VCaP (cell line): ENCODE measurements around the gene KRT84.

Experiments
- H3K27ac ChIP-seq: fragments of 450-650 bp; 2 replicates; pipeline ENCODE4 v1.5.1; 2017
- TF ChIP-seq, protein P1 (sequence below): fragments of 450-650 bp; conservative IDR thresholded peaks from 2 replicates; pipeline ENCODE4 v1.5.1; 2017; ENCODE audit warnings: mild to moderate bottlenecking, moderate library complexity

The KRT84 gene

DNA sequence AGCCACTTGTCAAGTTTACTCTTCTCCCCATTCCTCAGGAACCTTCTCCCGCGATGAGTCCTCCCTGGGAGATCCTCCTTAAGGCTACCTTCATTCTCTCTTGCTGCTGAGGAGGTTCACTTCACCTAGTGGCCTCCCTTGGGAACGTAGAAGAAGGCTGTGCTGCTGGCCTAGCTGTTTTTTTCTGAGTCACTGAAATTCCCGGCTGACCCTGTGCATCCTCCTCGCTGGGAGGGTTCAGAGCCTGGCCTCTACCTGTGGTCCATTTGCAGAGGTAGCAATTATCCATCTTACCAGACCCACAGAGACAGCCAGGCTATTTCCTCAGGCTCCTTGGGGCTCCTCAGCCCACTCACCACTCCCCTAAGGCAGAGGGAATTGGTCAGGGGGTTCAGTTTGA lies 16.1 kb upstream of the KRT84 start:
- TF ChIP-seq, protein P1, sequence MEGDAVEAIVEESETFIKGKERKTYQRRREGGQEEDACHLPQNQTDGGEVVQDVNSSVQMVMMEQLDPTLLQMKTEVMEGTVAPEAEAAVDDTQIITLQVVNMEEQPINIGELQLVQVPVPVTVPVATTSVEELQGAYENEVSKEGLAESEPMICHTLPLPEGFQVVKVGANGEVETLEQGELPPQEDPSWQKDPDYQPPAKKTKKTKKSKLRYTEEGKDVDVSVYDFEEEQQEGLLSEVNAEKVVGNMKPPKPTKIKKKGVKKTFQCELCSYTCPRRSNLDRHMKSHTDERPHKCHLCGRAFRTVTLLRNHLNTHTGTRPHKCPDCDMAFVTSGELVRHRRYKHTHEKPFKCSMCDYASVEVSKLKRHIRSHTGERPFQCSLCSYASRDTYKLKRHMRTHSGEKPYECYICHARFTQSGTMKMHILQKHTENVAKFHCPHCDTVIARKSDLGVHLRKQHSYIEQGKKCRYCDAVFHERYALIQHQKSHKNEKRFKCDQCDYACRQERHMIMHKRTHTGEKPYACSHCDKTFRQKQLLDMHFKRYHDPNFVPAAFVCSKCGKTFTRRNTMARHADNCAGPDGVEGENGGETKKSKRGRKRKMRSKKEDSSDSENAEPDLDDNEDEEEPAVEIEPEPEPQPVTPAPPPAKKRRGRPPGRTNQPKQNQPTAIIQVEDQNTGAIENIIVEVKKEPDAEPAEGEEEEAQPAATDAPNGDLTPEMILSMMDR: no peak
- no peak overlapping the region for H3K27ac ChIP-seq

DNA sequence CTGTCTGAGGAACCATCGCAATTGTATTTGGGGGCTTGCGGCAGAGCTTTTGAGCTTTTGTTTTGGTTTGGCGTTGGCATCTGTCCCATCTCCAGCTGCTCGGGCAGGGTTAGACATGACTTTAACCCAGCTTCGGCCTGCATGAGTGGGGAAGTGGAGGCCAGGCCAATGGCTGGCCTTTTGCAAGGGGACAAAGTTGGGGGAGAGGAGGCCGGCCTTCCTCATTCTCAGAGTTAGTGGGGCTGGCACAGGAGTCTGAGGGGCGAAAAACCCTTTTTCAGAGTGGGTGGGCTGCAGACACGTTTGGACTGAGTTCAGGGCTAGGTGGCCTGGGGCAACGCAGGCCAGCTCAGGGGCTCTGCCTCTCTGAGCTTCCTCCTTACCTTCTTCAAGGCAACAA lies 15.5 kb upstream of the KRT84 start:
- TF ChIP-seq, protein P1: no peak
- no peak overlapping the region for H3K27ac ChIP-seq

DNA sequence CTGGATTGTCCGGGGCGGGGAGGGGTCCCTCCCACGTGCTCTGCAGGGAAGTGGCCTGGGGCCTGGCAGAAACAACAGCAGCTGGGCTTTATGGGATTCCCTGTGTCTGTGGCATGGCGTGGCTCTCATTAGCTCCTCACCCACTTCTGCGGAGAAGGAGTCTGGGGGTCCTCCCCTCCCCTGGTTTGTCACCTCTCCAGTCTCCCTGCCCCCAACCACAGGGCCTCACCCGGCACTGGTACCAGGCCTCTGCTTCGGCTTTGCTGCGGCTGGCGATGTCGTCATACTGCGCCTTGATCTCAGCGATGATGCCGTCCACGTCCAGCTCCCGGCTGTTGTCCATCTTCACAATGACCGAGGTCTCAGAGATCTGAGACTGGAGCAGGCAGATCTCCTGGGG lies 14.3 kb upstream of the KRT84 start:
- TF ChIP-seq, protein P1: no peak
- H3K27ac ChIP-seq: no peak overlapping the region

DNA sequence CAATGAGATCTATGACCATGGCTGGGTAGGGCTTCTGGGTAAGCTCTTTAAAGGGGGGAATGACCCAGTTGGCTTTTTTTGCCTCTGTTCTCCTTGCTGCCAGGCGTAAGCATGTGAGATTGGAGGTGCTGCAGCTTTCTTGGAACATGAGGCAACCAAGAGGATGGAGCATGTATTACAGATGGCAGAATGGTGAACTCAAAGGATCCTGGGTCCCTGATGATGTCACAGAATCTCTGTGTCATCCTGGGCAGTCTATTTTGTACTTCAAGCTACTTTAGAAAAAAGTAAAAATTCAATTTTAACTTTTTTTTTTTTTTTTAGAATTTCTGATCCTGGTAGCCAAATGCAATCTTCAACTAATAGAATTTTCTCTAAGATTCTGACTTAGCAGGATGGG lies 12.7 kb upstream of the KRT84 start:
- TF ChIP-seq, protein P1: no peak
- no peak overlapping the region for H3K27ac ChIP-seq

DNA sequence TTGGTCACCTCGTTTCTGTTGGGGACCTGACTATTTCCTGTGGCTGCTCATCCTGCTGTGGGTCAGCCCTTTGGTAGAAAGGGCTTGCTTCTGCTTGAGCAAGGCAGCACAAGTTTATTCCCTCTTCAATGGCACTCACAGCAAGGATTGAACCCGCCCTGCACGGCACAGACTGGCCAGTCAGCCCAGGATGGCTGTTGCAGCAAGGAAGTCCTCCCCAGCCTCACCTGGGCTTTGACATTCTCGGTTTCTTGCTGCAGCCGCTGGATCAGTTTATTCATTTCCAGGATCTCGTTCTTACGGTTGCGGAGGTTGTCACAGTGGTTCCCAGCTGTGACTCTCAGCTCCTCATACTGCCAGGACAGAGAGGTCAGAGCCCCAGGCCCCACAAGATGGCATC lies 11.2 kb upstream of the KRT84 start:
- H3K27ac ChIP-seq: no peak overlapping the region
- TF ChIP-seq, protein P1: no peak

DNA sequence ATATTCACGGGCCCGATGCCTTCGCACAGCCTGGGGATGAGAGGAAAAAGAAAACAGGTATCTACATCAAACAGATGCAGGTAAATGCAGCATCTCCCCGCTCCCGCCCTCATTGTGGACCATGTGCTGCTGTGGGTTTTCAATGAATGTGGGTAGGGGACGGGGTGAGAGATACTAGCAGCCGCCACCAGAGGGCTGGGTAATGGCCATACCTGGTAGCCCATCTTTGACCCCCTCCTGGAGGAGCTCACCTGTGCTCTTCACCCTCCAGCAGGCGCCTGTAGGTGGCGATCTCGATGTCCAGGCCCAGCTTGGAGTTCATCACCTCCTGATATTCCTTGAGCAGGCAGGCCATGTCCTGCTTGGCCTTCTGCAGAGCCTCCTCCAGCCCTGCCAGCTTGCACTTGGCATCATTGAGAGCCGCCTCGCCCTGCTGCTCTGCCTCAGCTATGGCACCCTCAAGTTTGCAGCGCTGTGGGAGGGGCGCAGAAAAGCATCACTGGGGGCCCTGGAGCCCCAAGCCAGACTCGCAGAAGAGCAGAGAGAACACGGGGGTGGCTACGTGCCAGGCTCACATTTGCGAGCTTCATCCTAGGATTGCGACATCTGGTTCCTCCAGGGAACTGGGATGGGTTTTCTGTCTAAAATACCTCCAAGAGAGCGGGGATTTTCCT lies 10.4 kb upstream of the KRT84 start:
- no peak overlapping the region for H3K27ac ChIP-seq
- TF ChIP-seq, protein P1: peak; percentile 68

DNA sequence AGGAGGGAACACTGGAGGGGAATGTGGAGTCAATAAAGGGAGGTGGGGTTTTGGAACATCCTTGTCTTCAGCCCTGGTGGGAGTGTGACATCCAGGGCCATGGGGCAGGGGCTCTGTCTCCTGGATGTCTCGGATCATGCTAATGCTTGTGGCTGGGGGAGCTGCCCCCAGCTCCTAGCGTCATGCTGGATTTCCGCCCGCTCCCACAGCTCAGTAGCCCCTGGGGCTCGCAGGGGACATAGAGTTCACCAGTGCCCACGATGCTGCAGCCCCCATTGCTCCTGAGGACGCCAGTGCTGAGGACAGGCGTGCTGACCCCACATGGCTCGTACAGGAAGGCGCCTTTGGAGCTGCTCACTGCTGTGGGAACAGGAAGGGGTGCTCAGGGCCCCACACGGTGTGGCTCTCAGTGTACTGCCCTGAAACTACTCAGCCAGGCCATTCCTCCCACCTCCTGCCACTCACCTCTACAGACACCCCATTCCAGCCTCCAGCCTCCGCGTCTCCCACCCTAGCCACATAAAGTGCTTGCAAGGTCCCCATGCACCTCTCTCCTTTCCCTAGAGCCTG lies 9.5 kb upstream of the KRT84 start:
- TF ChIP-seq, protein P1: no peak
- no peak overlapping the region for H3K27ac ChIP-seq
